Loucy (cell line): ENCODE measurements around the gene ISL1.

Source experiments
- H2AFZ ChIP-seq: fragments of 200-600 bp; sonication (generic); 2 replicates; pipeline ENCODE4 v1.6.0; 2016; ENCODE audit warnings: antibody characterized with exemption, mild to moderate bottlenecking, low read length, moderate library complexity
- H3F3A ChIP-seq: fragments of 200-600 bp; 2 replicates; pipeline ENCODE4 v1.6.0; 2016; ENCODE audit warnings: antibody characterized with exemption, low read depth, mild to moderate bottlenecking
- H3K27me3 ChIP-seq: fragments of 200-600 bp; sonication (generic); 2 replicates; pipeline ENCODE4 v1.6.1; 2014; ENCODE audit warnings: low read length, mild to moderate bottlenecking; ENCODE audit not compliant: insufficient read depth, poor library complexity, severe bottlenecking
- H3K36me3 ChIP-seq: fragments of 200-600 bp; sonication (generic); 2 replicates; pipeline ENCODE4 v1.6.1; 2016; ENCODE audit warnings: low read length; ENCODE audit not compliant: insufficient read depth
- H3K4me1 ChIP-seq: fragments of 200-600 bp; sonication (generic); 2 replicates; pipeline ENCODE4 v1.5.1; 2014; ENCODE audit warnings: low read length, mild to moderate bottlenecking; ENCODE audit not compliant: insufficient read depth, poor library complexity, severe bottlenecking
- H3K4me2 ChIP-seq: fragments of 200-600 bp; sonication (generic); 2 replicates; pipeline ENCODE4 v1.6.0; 2014; ENCODE audit warnings: antibody characterized with exemption, low read length, low read depth, mild to moderate bottlenecking; ENCODE audit not compliant: poor library complexity, severe bottlenecking
- H3K4me3 ChIP-seq: fragments of 200-600 bp; sonication (generic); 2 replicates; pipeline ENCODE4 v1.5.1; 2014; ENCODE audit warnings: low read length, mild to moderate bottlenecking, mixed read lengths; ENCODE audit not compliant: poor library complexity, severe bottlenecking
- H3K79me2 ChIP-seq: fragments of 200-600 bp; sonication (generic); 2 replicates; pipeline ENCODE4 v1.6.1; 2014; ENCODE audit warnings: low read length; ENCODE audit not compliant: insufficient read depth
- H3K9ac ChIP-seq: fragments of 200-600 bp; sonication (generic); 2 replicates; pipeline ENCODE4 v1.6.0; 2014; ENCODE audit warnings: mild to moderate bottlenecking, low read depth, low read length, moderate library complexity; ENCODE audit not compliant: poor library complexity, severe bottlenecking
- H3K9me2 ChIP-seq: fragments of 200-600 bp; sonication (generic); replicated peaks from 2 replicates; pipeline ENCODE4 v1.6.1; 2016; ENCODE audit warnings: low read depth, low read length, mixed read lengths
- H3K9me3 ChIP-seq: fragments of 200-600 bp; sonication (generic); 2 replicates; pipeline ENCODE4 v1.6.1; 2014; ENCODE audit warnings: mild to moderate bottlenecking, antibody characterized with exemption, low read length, low read depth; ENCODE audit not compliant: insufficient read depth
- H4K20me1 ChIP-seq: fragments of 200-600 bp; sonication (generic); 2 replicates; pipeline ENCODE4 v1.6.0; 2014; ENCODE audit warnings: antibody characterized with exemption, low read length, mild to moderate bottlenecking; ENCODE audit not compliant: insufficient read depth, poor library complexity, severe bottlenecking
- EZH2phosphoT487 ChIP-seq: fragments of 200-600 bp; IDR thresholded peaks from 2 replicates; pipeline ENCODE4 v1.6.1; 2018; ENCODE audit warnings: antibody characterized with exemption, mild to moderate bottlenecking, moderate library complexity, borderline replicate concordance
- TF ChIP-seq, protein P1 (sequence below): fragments of 200-600 bp; sonication (generic); conservative IDR thresholded peaks from 2 replicates; pipeline ENCODE4 v1.5.1; 2014; ENCODE audit warnings: mild to moderate bottlenecking, antibody characterized with exemption, low read length

The ISL1 gene

DNA sequence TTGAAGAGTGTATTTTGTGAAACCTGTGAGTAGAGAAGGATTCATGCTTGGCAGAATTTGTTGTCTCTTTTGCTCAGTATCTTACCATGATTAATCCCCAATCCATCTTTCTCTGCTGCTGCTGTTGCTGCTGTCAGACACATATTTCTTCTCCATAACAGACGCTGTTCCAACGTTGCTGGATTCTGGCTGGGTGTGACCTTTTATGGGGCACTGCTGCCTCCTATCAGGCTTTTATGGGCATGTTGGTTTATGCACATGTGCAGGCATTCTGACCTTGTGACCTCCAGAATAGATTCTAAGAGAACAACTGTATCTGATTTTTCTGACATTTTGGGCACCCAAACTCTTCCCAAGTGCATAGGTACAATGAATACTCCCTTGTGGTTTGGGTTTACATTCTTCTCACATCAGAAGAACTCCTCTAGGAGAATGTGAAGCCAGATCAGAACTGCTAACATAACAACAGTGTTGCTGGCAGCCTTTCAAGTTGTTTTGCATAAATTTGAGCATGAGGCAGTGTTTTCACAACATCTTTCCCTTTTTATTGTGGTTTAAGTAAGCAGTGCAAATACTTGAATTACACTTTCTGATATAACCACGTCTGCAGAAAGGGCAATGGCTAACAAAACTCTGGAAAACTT, 9.2 kb upstream of the ISL1 start:
- Histone ChIP-seq H3K79me2 (no peaks in the 10 kb centered on the region), H3K4me2 (no peak overlapping the region), H3F3A (no peaks in the 10 kb centered on the region), H4K20me1 (no peaks in the 10 kb centered on the region), H3K4me3 (no peak overlapping the region), H3K4me1 (no peaks in the 10 kb centered on the region), H3K9ac (no peak overlapping the region), H3K36me3 (no peaks in the 10 kb centered on the region), H2AFZ (no peak overlapping the region), H3K27me3 (no peaks in the 10 kb centered on the region), H3K9me3 (no peaks in the 10 kb centered on the region), H3K9me2 (no peaks in the 10 kb centered on the region)
- no peak for TF ChIP-seq EZH2phosphoT487
- TF ChIP-seq, protein P1, sequence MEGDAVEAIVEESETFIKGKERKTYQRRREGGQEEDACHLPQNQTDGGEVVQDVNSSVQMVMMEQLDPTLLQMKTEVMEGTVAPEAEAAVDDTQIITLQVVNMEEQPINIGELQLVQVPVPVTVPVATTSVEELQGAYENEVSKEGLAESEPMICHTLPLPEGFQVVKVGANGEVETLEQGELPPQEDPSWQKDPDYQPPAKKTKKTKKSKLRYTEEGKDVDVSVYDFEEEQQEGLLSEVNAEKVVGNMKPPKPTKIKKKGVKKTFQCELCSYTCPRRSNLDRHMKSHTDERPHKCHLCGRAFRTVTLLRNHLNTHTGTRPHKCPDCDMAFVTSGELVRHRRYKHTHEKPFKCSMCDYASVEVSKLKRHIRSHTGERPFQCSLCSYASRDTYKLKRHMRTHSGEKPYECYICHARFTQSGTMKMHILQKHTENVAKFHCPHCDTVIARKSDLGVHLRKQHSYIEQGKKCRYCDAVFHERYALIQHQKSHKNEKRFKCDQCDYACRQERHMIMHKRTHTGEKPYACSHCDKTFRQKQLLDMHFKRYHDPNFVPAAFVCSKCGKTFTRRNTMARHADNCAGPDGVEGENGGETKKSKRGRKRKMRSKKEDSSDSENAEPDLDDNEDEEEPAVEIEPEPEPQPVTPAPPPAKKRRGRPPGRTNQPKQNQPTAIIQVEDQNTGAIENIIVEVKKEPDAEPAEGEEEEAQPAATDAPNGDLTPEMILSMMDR: 0 out of 2 replicates have a peak, but pooled peaks have one; percentile 14

DNA sequence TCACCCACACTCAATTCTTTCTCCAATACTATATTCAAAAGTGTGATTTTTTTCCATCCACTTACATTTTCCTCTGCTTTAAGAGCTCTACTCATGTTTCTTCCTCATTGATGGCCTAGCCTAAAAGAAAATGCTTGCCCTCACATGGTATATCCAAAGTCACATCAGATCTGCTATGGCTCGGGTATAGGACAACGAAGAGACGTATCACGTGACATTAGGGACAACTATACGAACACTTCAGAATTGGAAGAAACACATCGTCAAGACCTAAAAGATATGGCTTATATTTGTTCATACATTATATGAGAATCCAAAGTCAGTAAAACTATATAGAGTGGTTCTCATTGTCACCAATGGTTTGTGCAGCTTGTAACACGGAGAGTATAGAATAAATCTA, 8.2 kb upstream of the ISL1 start:
- no peaks in the 10 kb centered on the region for H3K36me3 ChIP-seq
- H3K9me3 ChIP-seq: no peaks in the 10 kb centered on the region
- no peaks in the 10 kb centered on the region for H3F3A ChIP-seq
- TF ChIP-seq, protein P1: no peak
- TF ChIP-seq EZH2phosphoT487: no peak
- no peaks in the 10 kb centered on the region for H3K4me1 ChIP-seq
- H3K4me3 ChIP-seq: no peak overlapping the region
- no peaks in the 10 kb centered on the region for H3K27me3 ChIP-seq
- no peaks in the 10 kb centered on the region for H3K9me2 ChIP-seq
- H3K9ac ChIP-seq: no peak overlapping the region
- no peaks in the 10 kb centered on the region for H3K79me2 ChIP-seq
- H3K4me2 ChIP-seq: no peak overlapping the region
- H2AFZ ChIP-seq: no peak overlapping the region
- H4K20me1 ChIP-seq: no peaks in the 10 kb centered on the region

DNA sequence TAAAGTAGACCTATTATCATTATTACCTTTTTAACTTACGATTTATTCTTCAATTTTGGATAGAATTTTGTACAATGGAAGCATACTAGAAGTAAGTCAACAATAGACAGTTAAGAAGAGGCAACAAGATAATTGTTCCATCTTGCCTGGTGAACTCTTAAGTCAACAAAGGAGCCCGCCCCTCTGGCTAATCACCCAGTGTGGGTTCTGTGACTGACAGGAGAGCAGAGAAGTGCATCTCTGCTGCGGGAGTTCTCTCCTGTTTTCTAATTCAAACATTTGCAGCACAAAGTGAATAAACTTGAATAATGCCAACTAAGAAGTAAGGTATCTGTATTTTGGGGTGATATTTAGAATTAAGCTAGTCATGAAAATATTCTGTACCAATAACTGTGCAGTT, 6.7 kb upstream of the ISL1 start:
- no peaks in the 10 kb centered on the region for H3K9me2 ChIP-seq
- H3K4me3 ChIP-seq: no peak overlapping the region
- no peaks in the 10 kb centered on the region for H4K20me1 ChIP-seq
- no peak overlapping the region for H3K4me2 ChIP-seq
- TF ChIP-seq EZH2phosphoT487: no peak
- TF ChIP-seq, protein P1: no peak
- H3K9ac ChIP-seq: no peak overlapping the region
- no peak overlapping the region for H2AFZ ChIP-seq
- no peaks in the 10 kb centered on the region for H3K36me3 ChIP-seq
- H3K9me3 ChIP-seq: no peaks in the 10 kb centered on the region
- H3K27me3 ChIP-seq: no peaks in the 10 kb centered on the region
- no peaks in the 10 kb centered on the region for H3F3A ChIP-seq
- H3K79me2 ChIP-seq: no peaks in the 10 kb centered on the region
- H3K4me1 ChIP-seq: no peaks in the 10 kb centered on the region
